ENCODE measurements around the gene TMED4.

DNA sequence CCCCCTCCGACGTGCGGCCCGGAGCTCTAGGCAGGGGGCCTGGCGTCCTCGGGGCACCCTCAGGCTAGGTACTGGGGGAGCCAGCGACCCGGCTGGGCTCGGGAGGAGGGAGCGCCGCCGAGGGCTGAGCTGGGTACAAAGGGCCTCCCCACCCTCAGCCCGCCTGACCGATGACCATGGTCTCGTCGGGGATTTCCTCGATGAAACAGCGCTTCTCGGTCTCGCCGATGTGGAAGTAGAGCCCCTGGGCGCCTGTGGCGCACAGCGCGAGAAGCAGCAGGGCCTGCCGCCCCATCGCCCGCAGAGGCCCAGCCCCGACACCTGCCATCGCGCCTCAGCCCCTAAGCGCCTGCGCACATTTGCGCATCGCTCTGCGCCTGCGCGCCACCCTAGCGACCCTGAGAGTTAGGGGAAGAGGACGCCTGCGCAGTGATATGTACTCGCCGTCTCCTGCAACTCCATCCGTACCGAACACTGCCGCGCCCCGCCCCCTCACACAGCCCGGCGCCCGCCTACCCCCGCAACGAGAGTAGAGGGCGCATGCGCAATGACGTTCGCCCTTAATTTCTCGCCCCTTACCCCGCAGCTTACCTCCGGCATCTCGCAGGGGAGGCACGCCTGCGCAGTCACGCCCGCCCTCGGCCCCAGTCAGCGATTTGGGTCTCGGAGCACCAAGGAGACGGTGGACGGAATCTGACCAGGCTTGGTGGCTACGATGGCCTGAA lies at the start of gene TMED4:
- TF ChIP-seq, protein P1, sequence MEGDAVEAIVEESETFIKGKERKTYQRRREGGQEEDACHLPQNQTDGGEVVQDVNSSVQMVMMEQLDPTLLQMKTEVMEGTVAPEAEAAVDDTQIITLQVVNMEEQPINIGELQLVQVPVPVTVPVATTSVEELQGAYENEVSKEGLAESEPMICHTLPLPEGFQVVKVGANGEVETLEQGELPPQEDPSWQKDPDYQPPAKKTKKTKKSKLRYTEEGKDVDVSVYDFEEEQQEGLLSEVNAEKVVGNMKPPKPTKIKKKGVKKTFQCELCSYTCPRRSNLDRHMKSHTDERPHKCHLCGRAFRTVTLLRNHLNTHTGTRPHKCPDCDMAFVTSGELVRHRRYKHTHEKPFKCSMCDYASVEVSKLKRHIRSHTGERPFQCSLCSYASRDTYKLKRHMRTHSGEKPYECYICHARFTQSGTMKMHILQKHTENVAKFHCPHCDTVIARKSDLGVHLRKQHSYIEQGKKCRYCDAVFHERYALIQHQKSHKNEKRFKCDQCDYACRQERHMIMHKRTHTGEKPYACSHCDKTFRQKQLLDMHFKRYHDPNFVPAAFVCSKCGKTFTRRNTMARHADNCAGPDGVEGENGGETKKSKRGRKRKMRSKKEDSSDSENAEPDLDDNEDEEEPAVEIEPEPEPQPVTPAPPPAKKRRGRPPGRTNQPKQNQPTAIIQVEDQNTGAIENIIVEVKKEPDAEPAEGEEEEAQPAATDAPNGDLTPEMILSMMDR (IDR thresholded peaks at IDR 0.05; ENCODE audit: insufficient read depth, low read length, poor library complexity, severe bottlenecking) = no peak
- no peak for TF ChIP-seq EZH2phosphoT487 (conservative IDR thresholded peaks at IDR 0.05; ENCODE audit: low read length)
